Tibial artery (tissue), 4 donors: Measurements from ENCODE around the gene BACH2.
"Not testable (repeated sequence)": the region's sequence is repeated elsewhere in the genome, so short reads cannot be mapped to it uniquely, and the experiment has no call there.

Experiments
- DNase-seq, 2 donors: peaks; one replicate each; pipeline ENCODE4 v3.0.0-alpha.2; 2019
- H3K27ac ChIP-seq, 2 donors: fragments of 200-600 bp; sonication (generic) in 1 of 2; 1 replicate in 1 of 2; 2 replicates in 1 of 2; pipeline ENCODE4 v1.5.1; 2018 to 2019; ENCODE audit warnings: mild to moderate bottlenecking in 1 of 2
- H3K27me3 ChIP-seq, 2 donors: fragments of 200-600 bp; sonication (generic) in 1 of 2; one replicate each; pipeline versions ENCODE4 v1.5.1 to v1.6.0; 2016 to 2019
- H3K36me3 ChIP-seq, 3 donors: fragments of 200-600 bp; sonication (generic) in 2 of 3; one replicate each; pipeline ENCODE4 v1.5.1; 2016 to 2019; ENCODE audit warnings: mild to moderate bottlenecking in 2 of 3
- H3K4me1 ChIP-seq, 4 donors: fragments of 200-600 bp; sonication (generic) in 2 of 4; 1 replicate in 3 of 4; 2 replicates in 1 of 4; pipeline ENCODE4 v1.5.1; 2016 to 2019
- H3K4me3 ChIP-seq, 2 donors: fragments of 200-600 bp; sonication (generic) in 1 of 2; 1 replicate in 1 of 2; 2 replicates in 1 of 2; pipeline ENCODE4 v1.5.1; 2018 to 2019; ENCODE audit warnings: mild to moderate bottlenecking in 2 of 2
- H3K9me3 ChIP-seq, 3 donors: fragments of 200-600 bp; sonication (generic) in 1 of 3; one replicate each; pipeline ENCODE4 v1.5.1; 2016 to 2019
- CTCF ChIP-seq, 2 experiments: fragments of 200-600 bp in 1 of 2; fragments of 450-650 bp in 1 of 2; IDR thresholded peaks; one replicate each; pipeline ENCODE4 v1.5.1; 2017 to 2019; ENCODE audit warnings: antibody characterized with exemption in 2 of 2, mild to moderate bottlenecking in 1 of 2, moderate library complexity in 1 of 2
- intact Hi-C: fragments of 100-400 bp; cut with DNase I; formaldehyde crosslinking; loops from one replicate; pipeline ENCODE4 v1.15.0; 2023; ENCODE audit warnings: low total_unique reads

Gene BACH2

GRCh38 chr6:90168693-90169131 lies 127.9 kb downstream of the BACH2 start:
- intact Hi-C loops: no loop called here
- no peaks in the 10 kb centered on the region for H3K9me3 ChIP-seq
- H3K4me1 ChIP-seq: peaks cover 0 to 50% (median 14%) of the 10 kb centered on the region in 4 donors
- H3K27me3 ChIP-seq: no peaks in the 10 kb centered on the region
- no peak for DNase-seq
- peak overlapping the region in 1 of 2 donors; percentile 9 for H3K27ac ChIP-seq
- no peak for TF ChIP-seq CTCF (IDR thresholded peaks at IDR 0.05)
- H3K36me3 ChIP-seq: no peaks in the 10 kb centered on the region
- H3K4me3 ChIP-seq: no peak overlapping the region

GRCh38 chr6:90167514-90168379 lies 128.9 kb downstream of the BACH2 start:
- no peak for DNase-seq
- intact Hi-C loops: no loop called here
- TF ChIP-seq CTCF (IDR thresholded peaks at IDR 0.05): no peak
- Histone ChIP-seq H3K9me3 (no peaks in the 10 kb centered on the region), H3K27me3 (no peaks in the 10 kb centered on the region), H3K4me1 (peaks cover 0 to 50% (median 14%) of the 10 kb centered on the region in 4 donors), H3K27ac (no peak overlapping the region), H3K4me3 (no peak overlapping the region), H3K36me3 (no peaks in the 10 kb centered on the region)

GRCh38 chr6:90166155-90166924 lies 130.3 kb downstream of the BACH2 start:
- H3K9me3 ChIP-seq, H3K27me3 ChIP-seq, H3K36me3 ChIP-seq, H3K27ac ChIP-seq, DNase-seq, intact Hi-C loops, H3K4me3 ChIP-seq: not testable (repeated sequence)
- peaks cover 0 to 43% (median 14%) of the 10 kb centered on the region in 4 donors for H3K4me1 ChIP-seq

GRCh38 chr6:90162648-90163387 lies 133.8 kb downstream of the BACH2 start:
- no peaks in the 10 kb centered on the region for H3K27me3 ChIP-seq
- TF ChIP-seq CTCF (IDR thresholded peaks at IDR 0.05): no peak
- intact Hi-C loops: no loop called here
- peaks cover 0 to 33% (median 11%) of the 10 kb centered on the region in 4 donors for H3K4me1 ChIP-seq
- no peak overlapping the region for H3K4me3 ChIP-seq
- no peaks in the 10 kb centered on the region for H3K36me3 ChIP-seq
- no peaks in the 10 kb centered on the region for H3K9me3 ChIP-seq
- no peak for DNase-seq
- no peak overlapping the region for H3K27ac ChIP-seq

GRCh38 chr6:90160013-90160412 lies 136.6 kb downstream of the BACH2 start:
- no peaks in the 10 kb centered on the region for H3K27me3 ChIP-seq
- H3K4me1 ChIP-seq: peaks cover 0 to 27% (median 8%) of the 10 kb centered on the region in 4 donors
- peak overlapping the region; percentile 56 to 67 for H3K27ac ChIP-seq
- intact Hi-C loops: no loop called here
- no peaks in the 10 kb centered on the region for H3K9me3 ChIP-seq
- no peaks in the 10 kb centered on the region for H3K36me3 ChIP-seq
- H3K4me3 ChIP-seq: no peak overlapping the region
- DNase-seq: no peak
- TF ChIP-seq CTCF (IDR thresholded peaks at IDR 0.05): no peak
